Ishikawa (cell line): Measurements from ENCODE around the gene PMEL.

Experiments used
- CEBPB ChIP-seq: IDR thresholded peaks from 2 replicates; pipeline ENCODE4 v1.6.1; 2012
- CREB1 ChIP-seq: IDR thresholded peaks from 2 replicates; pipeline ENCODE4 v1.6.1; 2012; ENCODE audit warnings: low read depth
- EP300 ChIP-seq: IDR thresholded peaks from 2 replicates; pipeline ENCODE4 v1.6.1; 2012; ENCODE audit warnings: borderline replicate concordance
- FOXM1 ChIP-seq: IDR thresholded peaks from 2 replicates; pipeline ENCODE4 v1.6.1; 2012; ENCODE audit warnings: low read depth, borderline replicate concordance
- NFIC ChIP-seq: IDR thresholded peaks from 2 replicates; pipeline ENCODE4 v1.6.1; 2012
- RAD21 ChIP-seq: IDR thresholded peaks from 2 replicates; pipeline ENCODE4 v1.6.1; 2012; ENCODE audit warnings: low read depth
- TAF1 ChIP-seq: IDR thresholded peaks from 2 replicates; pipeline ENCODE4 v1.6.1; 2012; ENCODE audit warnings: low read depth, mild to moderate bottlenecking
- TCF12 ChIP-seq: IDR thresholded peaks from 2 replicates; pipeline ENCODE4 v1.6.1; 2012; ENCODE audit warnings: low read depth
- USF1 ChIP-seq: IDR thresholded peaks from 2 replicates; pipeline ENCODE4 v1.6.1; 2012
- YY1 ChIP-seq: IDR thresholded peaks from 2 replicates; pipeline ENCODE4 v1.6.1; 2012; ENCODE audit warnings: low read depth
- TF ChIP-seq, protein P1 (sequence below): IDR thresholded peaks from 2 replicates; pipeline ENCODE4 v1.6.1; 2012; ENCODE audit warnings: low read depth, mild to moderate bottlenecking
- TF ChIP-seq, protein P2 (sequence below): IDR thresholded peaks from 2 replicates; pipeline ENCODE4 v1.6.1; 2012

- TF ChIP-seq RAD21 = no peak
- no peak for TF ChIP-seq USF1
- TF ChIP-seq, protein P1, sequence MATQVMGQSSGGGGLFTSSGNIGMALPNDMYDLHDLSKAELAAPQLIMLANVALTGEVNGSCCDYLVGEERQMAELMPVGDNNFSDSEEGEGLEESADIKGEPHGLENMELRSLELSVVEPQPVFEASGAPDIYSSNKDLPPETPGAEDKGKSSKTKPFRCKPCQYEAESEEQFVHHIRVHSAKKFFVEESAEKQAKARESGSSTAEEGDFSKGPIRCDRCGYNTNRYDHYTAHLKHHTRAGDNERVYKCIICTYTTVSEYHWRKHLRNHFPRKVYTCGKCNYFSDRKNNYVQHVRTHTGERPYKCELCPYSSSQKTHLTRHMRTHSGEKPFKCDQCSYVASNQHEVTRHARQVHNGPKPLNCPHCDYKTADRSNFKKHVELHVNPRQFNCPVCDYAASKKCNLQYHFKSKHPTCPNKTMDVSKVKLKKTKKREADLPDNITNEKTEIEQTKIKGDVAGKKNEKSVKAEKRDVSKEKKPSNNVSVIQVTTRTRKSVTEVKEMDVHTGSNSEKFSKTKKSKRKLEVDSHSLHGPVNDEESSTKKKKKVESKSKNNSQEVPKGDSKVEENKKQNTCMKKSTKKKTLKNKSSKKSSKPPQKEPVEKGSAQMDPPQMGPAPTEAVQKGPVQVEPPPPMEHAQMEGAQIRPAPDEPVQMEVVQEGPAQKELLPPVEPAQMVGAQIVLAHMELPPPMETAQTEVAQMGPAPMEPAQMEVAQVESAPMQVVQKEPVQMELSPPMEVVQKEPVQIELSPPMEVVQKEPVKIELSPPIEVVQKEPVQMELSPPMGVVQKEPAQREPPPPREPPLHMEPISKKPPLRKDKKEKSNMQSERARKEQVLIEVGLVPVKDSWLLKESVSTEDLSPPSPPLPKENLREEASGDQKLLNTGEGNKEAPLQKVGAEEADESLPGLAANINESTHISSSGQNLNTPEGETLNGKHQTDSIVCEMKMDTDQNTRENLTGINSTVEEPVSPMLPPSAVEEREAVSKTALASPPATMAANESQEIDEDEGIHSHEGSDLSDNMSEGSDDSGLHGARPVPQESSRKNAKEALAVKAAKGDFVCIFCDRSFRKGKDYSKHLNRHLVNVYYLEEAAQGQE = no peak
- TF ChIP-seq, protein P2, sequence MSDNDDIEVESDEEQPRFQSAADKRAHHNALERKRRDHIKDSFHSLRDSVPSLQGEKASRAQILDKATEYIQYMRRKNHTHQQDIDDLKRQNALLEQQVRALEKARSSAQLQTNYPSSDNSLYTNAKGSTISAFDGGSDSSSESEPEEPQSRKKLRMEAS = no peak
- TF ChIP-seq TAF1 = no peak
- TF ChIP-seq TCF12 = no peak
- no peak for TF ChIP-seq CEBPB
- no peak for TF ChIP-seq YY1
- TF ChIP-seq NFIC = no peak
- no peak for TF ChIP-seq EP300
- TF ChIP-seq CREB1 = no peak
- no peak for TF ChIP-seq FOXM1
Observed at GRCh38 chr12:56010111-56010570, 44.3 kb upstream of the PMEL start.
